ENCODE measurements around the gene ETNK2.

GRCh38 chr1:204130981-204131892 is 20.6 kb downstream of the ETNK2 start:
- TF ChIP-seq PATZ1 (CRISPR knock-in tag; IDR thresholded peaks at IDR 0.05) = no peak
- TF ChIP-seq CTCF (CRISPR knock-in tag; IDR thresholded peaks at IDR 0.05) = no peak
- no peak for TF ChIP-seq ARID3A (IDR thresholded peaks at IDR 0.05; ENCODE audit: low read depth, low read length)
